HEK293T (cell line): Measurements from ENCODE around the gene CCDC85B.
A peak's percentile ranks its signal among the peaks of the same experiment; 100 is the strongest.

Experiments
- BHLHE40 ChIP-seq: fragments of 450-650 bp; IDR thresholded peaks from 2 replicates; pipeline ENCODE4 v1.6.1; 2016; ENCODE audit warnings: mild to moderate bottlenecking, moderate library complexity, borderline replicate concordance
- ELF4 ChIP-seq: fragments of 450-650 bp; IDR thresholded peaks from 2 replicates; pipeline ENCODE4 v1.6.1; 2017; ENCODE audit warnings: antibody characterized with exemption
- FOXA1 ChIP-seq: fragments of 450-650 bp; IDR thresholded peaks from 2 replicates; pipeline ENCODE4 v1.6.1; 2016; ENCODE audit warnings: mild to moderate bottlenecking
- FOXM1 ChIP-seq: fragments of 450-650 bp; IDR thresholded peaks from 2 replicates; pipeline ENCODE4 v1.6.1; 2017; ENCODE audit warnings: mild to moderate bottlenecking, borderline replicate concordance
- L3MBTL2 ChIP-seq: fragments of 450-650 bp; conservative IDR thresholded peaks from 2 replicates; pipeline ENCODE4 v1.6.1; 2016; ENCODE audit warnings: mild to moderate bottlenecking

DNA sequence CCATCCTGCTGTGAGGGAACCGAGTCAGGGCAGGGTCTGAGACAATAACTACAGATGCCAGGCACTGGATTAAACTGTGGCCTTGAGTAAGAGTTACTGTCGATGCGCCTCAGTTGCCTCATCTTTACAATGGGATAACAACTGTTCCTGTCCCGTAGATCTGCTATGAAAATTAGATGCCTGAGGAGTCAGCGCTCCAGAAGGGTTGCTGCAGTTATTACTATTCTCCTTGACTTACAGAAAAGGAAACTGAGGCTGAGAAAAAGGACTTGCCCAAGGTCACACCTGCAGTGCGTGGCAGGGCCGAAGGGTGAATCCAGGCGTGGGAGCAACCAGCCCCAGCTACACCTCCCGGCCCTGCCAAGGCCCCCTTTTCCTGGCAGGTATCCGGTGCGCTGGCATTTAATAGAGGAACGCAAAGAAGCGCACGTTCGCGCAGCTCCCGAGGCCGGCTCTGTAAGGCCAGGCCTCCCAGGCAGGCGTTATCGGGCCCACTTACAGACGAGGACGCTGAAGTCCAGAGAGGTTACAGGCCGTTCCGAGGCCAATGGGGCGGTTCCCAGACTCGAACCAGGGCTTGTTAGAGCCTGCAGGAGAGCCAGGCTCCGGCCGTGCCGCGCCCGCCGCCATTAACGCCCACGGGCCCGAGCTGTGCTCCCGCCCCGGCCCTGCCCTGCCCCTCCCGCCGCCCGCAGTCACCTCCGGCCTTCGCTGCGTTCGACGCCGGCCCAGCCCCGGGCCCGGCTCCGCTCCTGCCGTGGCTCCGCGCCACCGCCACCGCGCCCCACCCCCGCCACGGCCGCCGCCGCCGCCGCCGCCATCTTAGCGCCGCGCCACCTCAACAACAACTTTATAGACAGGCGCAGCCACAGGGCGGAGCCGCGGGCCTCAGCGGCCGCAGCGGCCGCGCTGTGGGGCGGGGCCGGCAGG, 28.0 kb downstream of the CCDC85B start, which contains the start of gene C11orf68:
- TF ChIP-seq BHLHE40 (no peak), FOXM1 (no peak), FOXA1 (no peak), L3MBTL2 (peak; percentile 36; the same call in 1 of the 2 replicates), ELF4 (no peak)
